Articular chondrocyte of knee joint (primary cell): ENCODE results near the gene SPR. TPM values are rescaled to one million over a fixed set of nuclear protein-coding genes. Genes with fewer than 3 reads are reported as not detected.

ENCODE experiments used
- total RNA-seq: library from RNA; depleted of rRNA; stranded (reverse); fragments of >200 nt; gene quantifications from 2 replicates; pipeline ENCODE4 v1.2.3, GENCODE V29; 2012

The SPR gene
- 22.7 and 23.0 TPM in 2 replicates for total RNA-seq

DNA sequence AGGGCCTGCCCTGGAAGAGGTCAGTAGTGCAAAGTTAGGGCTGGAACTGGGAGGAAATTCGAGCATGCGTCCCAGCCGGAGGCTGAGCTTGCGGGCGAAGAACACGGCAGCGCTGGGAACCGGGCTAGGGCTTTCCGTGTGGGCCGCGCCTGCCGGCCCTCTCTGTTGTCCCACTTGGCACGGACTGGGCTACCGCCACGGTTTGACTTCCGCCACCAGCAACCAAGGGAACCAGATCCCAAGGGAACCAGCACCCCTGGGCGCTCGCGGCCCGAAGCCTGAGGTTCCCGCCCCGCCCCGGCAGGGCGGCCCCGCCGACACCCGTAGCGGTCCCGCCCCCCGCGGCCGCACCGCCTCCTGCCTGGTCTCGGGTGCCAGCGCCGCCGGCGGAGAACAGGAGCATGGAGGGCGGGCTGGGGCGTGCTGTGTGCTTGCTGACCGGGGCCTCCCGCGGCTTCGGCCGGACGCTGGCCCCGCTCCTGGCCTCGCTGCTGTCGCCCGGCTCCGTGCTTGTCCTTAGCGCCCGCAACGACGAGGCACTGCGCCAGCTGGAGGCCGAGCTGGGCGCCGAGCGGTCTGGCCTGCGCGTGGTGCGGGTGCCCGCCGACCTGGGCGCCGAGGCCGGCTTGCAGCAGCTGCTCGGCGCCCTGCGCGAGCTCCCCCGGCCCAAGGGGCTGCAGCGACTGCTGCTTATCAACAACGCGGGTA, at the start of gene SPR:
Gene SPR, plus strand, starts transcription at position 377 of the 708 bp plus-strand sequence. Its CDS starts 25 bp downstream, at position 402.

DNA sequence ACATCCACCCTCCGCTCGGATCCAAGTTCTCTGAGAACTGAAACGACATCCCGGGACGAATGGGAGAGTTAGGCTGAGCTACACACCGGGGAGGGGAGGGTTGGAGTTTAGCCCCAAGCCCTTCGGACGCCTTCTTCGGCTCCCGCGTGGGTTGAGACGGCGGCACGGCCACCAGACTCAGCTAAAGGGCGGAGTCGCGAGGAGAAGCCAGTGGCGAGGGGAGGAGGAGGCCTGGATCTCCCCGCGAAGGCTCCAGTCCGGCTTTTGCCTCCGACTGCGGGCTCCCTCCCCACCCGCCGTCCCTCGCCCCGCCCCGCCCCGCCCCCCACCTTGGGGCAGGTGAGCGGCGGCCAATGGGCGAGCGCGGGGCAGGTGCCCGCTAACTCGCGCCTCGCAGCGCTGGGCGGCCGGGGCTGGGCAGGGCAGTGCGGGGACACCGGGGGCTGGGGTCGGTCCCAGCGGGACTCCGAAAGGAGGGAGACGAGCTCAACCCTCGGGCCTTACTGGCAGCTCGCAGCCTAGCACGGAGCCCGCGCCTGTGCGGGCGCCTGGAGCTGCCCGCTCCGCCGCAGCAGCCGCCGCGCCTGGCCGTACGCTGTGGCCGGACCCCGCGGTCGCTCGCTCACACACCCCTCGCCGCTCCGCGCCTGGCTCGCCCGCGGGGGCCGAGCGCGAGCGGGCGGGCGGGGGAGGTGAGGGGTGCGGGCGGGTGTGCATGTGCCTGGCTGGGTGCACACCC, 30.1 kb downstream of the SPR start, which contains the start of gene EMX1:
Gene EMX1, plus strand, starts transcription at position 382 of the 739 bp plus-strand sequence. Its CDS starts 334 bp downstream, at position 716.

Other genes starting within 250 kb of the SPR start
- 31.8 and 37.6 TPM in 2 replicates for gene EXOC6B, start 61.4 kb upstream of the SPR start, total RNA-seq
- not detected in 2 replicates for gene EMX1, start 30.1 kb downstream of the SPR start, total RNA-seq
- 16.6 and 17.8 TPM in 2 replicates for gene SFXN5, start 184.3 kb downstream of the SPR start, total RNA-seq
- gene RAB11FIP5, start 225.5 kb downstream of the SPR start, total RNA-seq: 60.9 and 63.1 TPM in 2 replicates